Measurements from ENCODE around the gene SORD.
"Not testable (repeated sequence)": the region's sequence is repeated elsewhere in the genome, so short reads cannot be mapped to it uniquely, and the experiment has no call there.

- not testable (repeated sequence) for TF ChIP-seq CTCF (IDR thresholded peaks at IDR 0.05; ENCODE audit: borderline replicate concordance, extremely low read depth, low read length, poor library complexity, severe bottlenecking); EZH2 (IDR thresholded peaks at IDR 0.05; ENCODE audit: borderline replicate concordance, low read depth, low read length, severe bottlenecking)
These were observed 81.2 kb downstream of the SORD start for GRCh38 chr15:45104170-45104569.
